Activated CD4-positive, alpha-beta T cell treated with anti-CD3 and anti-CD28 coated beads, Interleukin-2, Interleukin-4, amounts not matched to agents 100 ng/mL and 50 ng/mL, durations not matched to agents 16 hours and 8 hours (primary cell): ENCODE measurements around the gene ZC3H18.

Source experiments
- DNase-seq: peaks from one replicate; pipeline ENCODE4 v3.0.0-alpha.2; 2020; ENCODE audit warnings: low spot score

The ZC3H18 gene

GRCh38 chr16:88581033-88581432 lies 10.8 kb downstream of the ZC3H18 start:
- no peak for DNase-seq

- DNase-seq: no peak
Observed at GRCh38 chr16:88582912-88583575, 12.8 kb downstream of the ZC3H18 start.

- DNase-seq: no peak
Observed at GRCh38 chr16:88584676-88585075, 14.5 kb downstream of the ZC3H18 start.

DNA sequence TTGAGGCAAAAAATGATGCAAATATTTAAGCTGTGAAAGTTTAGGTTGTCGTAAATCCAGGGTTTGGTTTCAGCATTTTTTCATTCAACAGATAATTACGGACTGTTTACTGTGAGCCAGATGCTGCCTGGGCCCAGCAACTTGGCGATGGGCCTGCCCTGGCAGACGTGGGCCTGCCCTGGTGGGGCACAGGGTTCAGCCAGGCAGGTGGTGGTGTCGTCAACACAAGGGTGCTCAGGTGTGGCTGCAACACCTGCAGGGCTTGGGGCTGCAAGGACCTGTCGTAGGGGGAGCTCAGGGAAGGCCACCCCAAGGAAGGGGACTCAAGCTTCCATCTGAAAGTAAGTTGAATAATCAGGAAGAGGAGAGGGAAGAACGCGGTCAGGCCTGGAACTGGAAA lies 15.1 kb downstream of the ZC3H18 start:
- no peak for DNase-seq

GRCh38 chr16:88585927-88586581 lies 15.9 kb downstream of the ZC3H18 start:
- no peak for DNase-seq

- DNase-seq: no peak
Observed at GRCh38 chr16:88588148-88588547, 17.9 kb downstream of the ZC3H18 start.

GRCh38 chr16:88588754-88589153 lies 18.6 kb downstream of the ZC3H18 start:
- DNase-seq: peak; percentile 45

DNA sequence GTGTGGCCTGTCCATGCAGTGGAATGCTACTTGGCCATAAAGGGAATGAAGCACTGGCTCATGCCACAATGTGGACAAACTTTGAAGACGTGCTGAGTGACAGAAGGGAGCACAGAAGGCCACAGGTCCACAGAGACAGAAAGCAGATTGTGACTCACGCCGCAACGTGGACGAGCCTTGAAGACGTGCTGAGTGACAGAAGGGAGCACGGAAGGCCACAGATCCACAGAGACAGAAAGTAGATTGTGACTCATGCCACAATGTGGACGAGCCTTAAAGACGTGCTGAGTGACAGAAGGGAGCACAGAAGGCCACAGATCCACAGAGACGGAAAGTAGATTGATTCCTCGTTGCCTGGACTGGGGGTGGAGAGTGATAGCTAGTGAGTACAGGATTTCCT lies 19.2 kb downstream of the ZC3H18 start:
- DNase-seq: no peak

- DNase-seq: peak; percentile 57
Observed at GRCh38 chr16:88591577-88592021, 21.4 kb downstream of the ZC3H18 start.

- no peak for DNase-seq
Observed at GRCh38 chr16:88593061-88593460, 22.9 kb downstream of the ZC3H18 start.

GRCh38 chr16:88593489-88593888 lies 23.3 kb downstream of the ZC3H18 start:
- no peak for DNase-seq

DNA sequence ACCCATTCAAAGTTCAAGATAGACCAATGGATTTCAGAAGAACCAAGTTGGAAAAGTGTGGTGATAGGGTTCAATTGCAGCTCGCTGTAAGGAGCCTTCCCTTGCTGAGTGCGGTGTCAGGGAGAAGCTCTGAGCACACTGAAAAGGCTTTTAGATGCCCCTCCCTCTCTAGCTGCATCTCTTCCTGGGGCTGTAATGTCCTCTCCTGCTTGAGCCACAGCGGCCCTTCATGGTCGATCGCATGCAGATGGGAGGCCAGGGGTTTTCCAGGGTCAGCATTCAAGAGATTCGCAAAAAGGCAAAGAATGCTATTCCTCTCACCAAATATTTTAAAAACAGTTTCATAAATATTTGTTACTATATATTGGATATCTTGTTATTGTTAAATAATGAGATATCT lies 23.7 kb downstream of the ZC3H18 start:
- no peak for DNase-seq

DNA sequence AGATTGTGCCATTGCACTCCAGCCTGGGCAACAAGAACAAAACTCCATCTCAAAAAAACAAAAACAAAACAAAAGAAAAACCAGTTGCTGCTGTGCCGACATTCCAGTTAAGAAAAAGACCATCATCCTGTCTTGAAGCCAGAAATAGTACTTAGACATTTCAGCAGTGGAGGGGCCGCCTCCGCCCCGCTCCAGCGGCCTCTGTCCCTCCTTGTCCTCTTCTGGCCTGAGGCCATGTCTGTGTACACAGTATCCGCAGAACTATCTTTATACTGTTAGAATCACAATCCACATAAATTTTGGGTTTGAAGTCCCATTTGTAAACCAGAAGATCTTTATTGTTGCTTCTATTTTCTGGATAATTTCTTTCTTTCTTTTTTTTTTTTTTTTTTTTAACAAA lies 24.9 kb downstream of the ZC3H18 start:
- DNase-seq: no peak

- DNase-seq: no peak
Observed at GRCh38 chr16:88595921-88596320, 25.7 kb downstream of the ZC3H18 start.

- peak; percentile 19 for DNase-seq
Observed at GRCh38 chr16:88596483-88596882, 26.3 kb downstream of the ZC3H18 start.

GRCh38 chr16:88597856-88598491 lies 27.8 kb downstream of the ZC3H18 start:
- DNase-seq: no peak

DNA sequence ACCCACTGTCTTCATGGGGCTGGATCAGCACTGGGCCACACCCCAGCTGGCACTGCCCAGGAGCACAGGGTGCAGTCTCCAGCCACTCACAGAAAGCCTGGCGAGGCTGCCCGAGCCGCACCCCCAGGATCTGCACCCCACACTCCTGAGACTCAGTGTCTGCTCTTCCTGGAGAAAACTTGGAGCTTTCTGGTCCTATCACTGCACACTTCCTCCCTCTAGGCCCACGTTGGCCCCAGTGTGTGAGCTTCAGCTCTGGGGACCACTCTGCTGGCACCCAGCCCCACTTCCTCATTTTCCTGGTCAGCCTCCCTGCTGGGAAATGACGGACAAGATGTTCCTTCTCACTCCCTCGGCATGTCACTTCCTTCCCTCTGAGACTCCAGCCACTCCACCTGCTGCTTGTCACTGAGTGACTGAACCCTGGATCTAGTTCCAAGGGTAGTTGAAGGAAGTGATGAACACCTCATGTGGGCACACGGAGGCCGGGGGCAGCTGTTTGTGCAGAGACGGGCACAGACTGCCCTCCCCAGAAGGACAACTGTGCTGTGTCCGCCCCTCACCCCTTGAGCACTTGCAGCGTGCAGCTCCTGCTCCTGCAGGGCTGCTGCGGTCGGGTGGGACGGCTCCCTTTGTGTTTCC lies 29.0 kb downstream of the ZC3H18 start:
- no peak for DNase-seq

- DNase-seq: no peak
Observed at GRCh38 chr16:88599825-88600538, 29.8 kb downstream of the ZC3H18 start.

GRCh38 chr16:88600539-88600896 lies 30.3 kb downstream of the ZC3H18 start:
- no peak for DNase-seq

- DNase-seq: no peak
Observed at GRCh38 chr16:88601313-88602036, 31.3 kb downstream of the ZC3H18 start.

- no peak for DNase-seq
Observed at GRCh38 chr16:88602091-88602490, 31.9 kb downstream of the ZC3H18 start.
